Stomach (tissue), 9 donors: ENCODE measurements around the gene PTGFRN. TPM values are rescaled to one million over a fixed set of nuclear protein-coding genes. Genes with fewer than 3 reads are reported as not detected.

Source experiments
- DNase-seq, 2 donors: peaks; one replicate each; pipeline versions ENCODE4 v3.0.0 to v3.0.0-alpha.2; 2013 to 2019
- H3K27ac ChIP-seq, 5 donors: fragments of 200-600 bp in 4 of 5; sonication (generic) in 4 of 5; one replicate each; pipeline ENCODE4 v1.5.1; 2013 to 2019; ENCODE audit warnings: mild to moderate bottlenecking in 1 of 5, moderate library complexity in 1 of 5
- H3K27me3 ChIP-seq, 3 donors: fragments of 200-600 bp; sonication (generic); one replicate each; pipeline ENCODE4 v1.5.1; 2017 to 2019; ENCODE audit warnings: mixed run types in 1 of 3
- H3K36me3 ChIP-seq, 4 donors: fragments of 200-600 bp; sonication (generic); 1 replicate in 3 of 4; 2 replicates in 1 of 4; pipeline ENCODE4 v1.5.1; 2016 to 2019
- H3K4me1 ChIP-seq, 4 donors: fragments of 200-600 bp; sonication (generic); one replicate each; pipeline ENCODE4 v1.5.1; 2016 to 2019
- H3K4me3 ChIP-seq, 4 donors: fragments of 200-600 bp; sonication (generic) in 3 of 4; one replicate each; pipeline ENCODE4 v1.5.1; 2016 to 2019; ENCODE audit warnings: mild to moderate bottlenecking in 1 of 4
- H3K9me3 ChIP-seq, 4 donors: fragments of 200-600 bp; sonication (generic); one replicate each; pipeline ENCODE4 v1.5.1; 2016 to 2019
- CTCF ChIP-seq, 7 experiments: fragments of 450-650 bp in 4 of 7; fragments of 200-600 bp in 3 of 7; sonication (generic) in 3 of 7; IDR thresholded peaks; one replicate each; pipeline ENCODE4 v1.5.1; 2016 to 2019; ENCODE audit warnings: antibody characterized with exemption in 7 of 7, control low read depth in 2 of 7, mild to moderate bottlenecking in 1 of 7
- EP300 ChIP-seq: sonication (generic); formaldehyde crosslinking; IDR thresholded peaks from one replicate; pipeline ENCODE4 v1.6.1; 2017; ENCODE audit warnings: antibody characterized with exemption
- POLR2A ChIP-seq, 4 donors: fragments of 450-650 bp; IDR thresholded peaks; one replicate each; pipeline ENCODE4 v1.6.1; 2016; ENCODE audit warnings: antibody characterized with exemption in 4 of 4, control low read depth in 2 of 4, mild to moderate bottlenecking in 1 of 4, moderate library complexity in 1 of 4
- POLR2AphosphoS5 ChIP-seq, 3 donors: sonication (generic); formaldehyde crosslinking; IDR thresholded peaks; one replicate each; pipeline ENCODE4 v1.6.1; 2016; ENCODE audit warnings: antibody characterized with exemption in 3 of 3
- WGBS, 5 donors: extraction: QIAGEN DNeasy Blood & Tissue Kit in 3 of 5; methylation state at CpG; one replicate each; pipeline versions ENCODE4 v1.1.5 to v1.1.7; 2013 to 2018; 5-methylcytosine and 5-hydroxymethylcytosine counted together
- intact Hi-C: fragments of 100-400 bp; cut with DNase I; formaldehyde crosslinking; loops from one replicate; pipeline ENCODE4 v1.15.1; 2023; ENCODE audit warnings: low total_unique reads
- polyA plus RNA-seq, 3 donors: library from polyadenylated mRNA; stranded (reverse); fragments of 200-250 nt; gene quantifications; one replicate each; pipeline ENCODE4 v1.2.3, GENCODE V29; 2013
- total RNA-seq, 5 donors: library from RNA; depleted of rRNA; stranded (reverse); fragments of >200 nt; gene quantifications; one replicate each; pipeline versions ENCODE4 v1.1.0 to v1.2.3, GENCODE V29; 2014 to 2016
- donor health status: healthy with polysubstance abuse.
- donor health status: Bipolar disorder and iron deficiency.
- donor health status: healthy.

The PTGFRN gene
- total and polyA plus RNA-seq, 8 donors = 3.8 to 66.6 (median 44.0) TPM

GRCh38 chr1:116904791-116905320, 4.9 kb upstream of the PTGFRN start:
- Histone ChIP-seq H3K4me3 (no peak overlapping the region), H3K27ac (no peak overlapping the region), H3K4me1 (peaks cover 6 to 9% (median 8%) of the 10 kb centered on the region in 4 donors), H3K27me3 (peaks cover 0 to 10% (median 0%) of the 10 kb centered on the region in 3 donors), H3K36me3 (no peaks in the 10 kb centered on the region), H3K9me3 (no peaks in the 10 kb centered on the region)
- no peak for DNase-seq
- WGBS, 5 donors = 52 to 63% (median 57%) methylated on average over 2 of the region's 2 CpGs
- TF ChIP-seq POLR2A (IDR thresholded peaks at IDR 0.05) = no peak
- no peak for TF ChIP-seq CTCF (IDR thresholded peaks at IDR 0.05)
- no peak for TF ChIP-seq POLR2AphosphoS5 (IDR thresholded peaks at IDR 0.05)
- TF ChIP-seq EP300 = no peak
- intact Hi-C loops = no loop called here

GRCh38 chr1:116906812-116907211, 2.9 kb upstream of the PTGFRN start:
- Histone ChIP-seq H3K9me3 (no peaks in the 10 kb centered on the region), H3K27ac (no peak overlapping the region), H3K36me3 (no peaks in the 10 kb centered on the region), H3K27me3 (peaks cover 0 to 19% (median 0%) of the 10 kb centered on the region in 3 donors), H3K4me3 (no peak overlapping the region), H3K4me1 (peaks cover 20 to 24% (median 21%) of the 10 kb centered on the region in 4 donors)
- DNase-seq = no peak
- WGBS, 5 donors = 85 to 96% (median 90%) methylated on average over 3 of the region's 3 CpGs
- TF ChIP-seq EP300 (no peak), CTCF (IDR thresholded peaks at IDR 0.05) (no peak), POLR2A (IDR thresholded peaks at IDR 0.05) (no peak), POLR2AphosphoS5 (IDR thresholded peaks at IDR 0.05) (no peak)
- intact Hi-C loops = no loop called here

GRCh38 chr1:116907351-116907750, 2.4 kb upstream of the PTGFRN start:
- peaks cover 0 to 19% (median 0%) of the 10 kb centered on the region in 3 donors for H3K27me3 ChIP-seq
- H3K27ac ChIP-seq = no peak overlapping the region
- TF ChIP-seq CTCF (IDR thresholded peaks at IDR 0.05) = no peak
- no peak for TF ChIP-seq POLR2A (IDR thresholded peaks at IDR 0.05)
- no peak for TF ChIP-seq EP300
- no peak for TF ChIP-seq POLR2AphosphoS5 (IDR thresholded peaks at IDR 0.05)
- no peaks in the 10 kb centered on the region for H3K36me3 ChIP-seq
- peaks cover 20 to 29% (median 25%) of the 10 kb centered on the region in 4 donors for H3K4me1 ChIP-seq
- intact Hi-C loops = no loop called here
- H3K4me3 ChIP-seq = no peak overlapping the region
- H3K9me3 ChIP-seq = no peaks in the 10 kb centered on the region
- WGBS, 5 donors = 93 to 97% (median 95%) methylated on average over 3 of the region's 3 CpGs
- no peak for DNase-seq

- no peak for TF ChIP-seq POLR2AphosphoS5 (IDR thresholded peaks at IDR 0.05)
- no peak for TF ChIP-seq CTCF (IDR thresholded peaks at IDR 0.05)
- TF ChIP-seq EP300 = no peak
- TF ChIP-seq POLR2A (IDR thresholded peaks at IDR 0.05) = no peak
- H3K9me3 ChIP-seq = no peaks in the 10 kb centered on the region
- no peak for DNase-seq
- intact Hi-C loops = no loop called here
- no peak overlapping the region for H3K27ac ChIP-seq
- no peak overlapping the region for H3K4me3 ChIP-seq
- H3K4me1 ChIP-seq = peaks cover 20 to 34% (median 26%) of the 10 kb centered on the region in 4 donors
- H3K27me3 ChIP-seq = peaks cover 0 to 19% (median 0%) of the 10 kb centered on the region in 3 donors
- 93 to 99% (median 97%) methylated on average over 9 of the region's 9 CpGs for WGBS, 5 donors
- no peaks in the 10 kb centered on the region for H3K36me3 ChIP-seq
These were observed 1.4 kb upstream of the PTGFRN start for GRCh38 chr1:116908266-116908665.
